Mesendoderm (in vitro differentiated cells): ENCODE measurements around the gene SLC38A6.
A peak's percentile ranks its signal among the peaks of the same experiment; 100 is the strongest.

Source experiments
- DNase-seq: peaks from one replicate; pipeline ENCODE4 v3.0.0; 2013
- H2AK5ac ChIP-seq: 2 replicates; pipeline ENCODE4 v1.6.1; 2013; ENCODE audit warnings: low read length, inconsistent platforms
- H2BK120ac ChIP-seq: 2 replicates; pipeline ENCODE4 v1.6.1; 2013; ENCODE audit warnings: low read depth, mild to moderate bottlenecking, low read length, moderate library complexity, mixed read lengths
- H2BK15ac ChIP-seq: replicated peaks from 2 replicates; pipeline ENCODE4 v1.6.1; 2013; ENCODE audit warnings: low read depth, mild to moderate bottlenecking, moderate library complexity
- H2BK5ac ChIP-seq: 2 replicates; pipeline ENCODE4 v1.6.1; 2013; ENCODE audit warnings: low read length, inconsistent platforms
- H3K18ac ChIP-seq: 2 replicates; pipeline ENCODE4 v1.6.1; 2013; ENCODE audit warnings: mild to moderate bottlenecking, low read length, mixed read lengths
- H3K23ac ChIP-seq: one replicate; pipeline ENCODE4 v1.6.1; 2013; ENCODE audit warnings: low read length
- H3K27ac ChIP-seq: 2 replicates; pipeline ENCODE4 v1.5.1; 2013; ENCODE audit warnings: low read depth, mild to moderate bottlenecking, inconsistent platforms, low read length, moderate library complexity
- H3K27me3 ChIP-seq: 2 replicates; pipeline ENCODE4 v1.6.1; 2013; ENCODE audit warnings: low read length, control low read depth, mild to moderate bottlenecking, inconsistent platforms; ENCODE audit not compliant: insufficient read depth, poor library complexity
- H3K36me3 ChIP-seq: 2 replicates; pipeline ENCODE4 v1.6.1; 2013; ENCODE audit warnings: low read length, inconsistent platforms; ENCODE audit not compliant: control insufficient read depth, insufficient read depth
- H3K4ac ChIP-seq: one replicate; pipeline ENCODE4 v1.6.1; 2013; ENCODE audit warnings: low read depth, mild to moderate bottlenecking, low read length, moderate library complexity
- H3K4me1 ChIP-seq: 2 replicates; pipeline ENCODE4 v1.6.1; 2013; ENCODE audit warnings: low read depth, low read length, inconsistent platforms; ENCODE audit not compliant: control insufficient read depth
- H3K4me2 ChIP-seq: 2 replicates; pipeline ENCODE4 v1.6.1; 2013; ENCODE audit warnings: low read length
- H3K4me3 ChIP-seq: 2 replicates; pipeline ENCODE4 v1.5.1; 2013; ENCODE audit warnings: mild to moderate bottlenecking, low read length
- H3K56ac ChIP-seq: one replicate; pipeline ENCODE4 v1.6.1; 2013; ENCODE audit warnings: low read length
- H3K79me1 ChIP-seq: 2 replicates; pipeline ENCODE4 v1.6.1; 2013; ENCODE audit warnings: low read length, inconsistent platforms
- H3K79me2 ChIP-seq: 2 replicates; pipeline ENCODE4 v1.6.1; 2013; ENCODE audit warnings: mild to moderate bottlenecking, low read length; ENCODE audit not compliant: control insufficient read depth, insufficient read depth
- H3K9ac ChIP-seq: 2 replicates; pipeline ENCODE4 v1.6.1; 2013; ENCODE audit warnings: low read length, inconsistent platforms
- H4K5ac ChIP-seq: one replicate; pipeline ENCODE4 v1.6.1; 2013; ENCODE audit warnings: low read length
- H4K8ac ChIP-seq: one replicate; pipeline ENCODE4 v1.6.1; 2013; ENCODE audit warnings: low read depth, mild to moderate bottlenecking, control low read depth, low read length, moderate library complexity
- WGBS: extraction: QIAGEN DNeasy Blood & Tissue Kit; methylation state at CpG from one replicate; pipeline ENCODE4 v1.1.7; 2013; ENCODE audit warnings: low lambda C conversion rate, missing lambda C conversion rate; ENCODE audit not compliant: insufficient coverage; ENCODE audit errors: extremely low coverage; 5-methylcytosine and 5-hydroxymethylcytosine counted together

Gene SLC38A6

DNA sequence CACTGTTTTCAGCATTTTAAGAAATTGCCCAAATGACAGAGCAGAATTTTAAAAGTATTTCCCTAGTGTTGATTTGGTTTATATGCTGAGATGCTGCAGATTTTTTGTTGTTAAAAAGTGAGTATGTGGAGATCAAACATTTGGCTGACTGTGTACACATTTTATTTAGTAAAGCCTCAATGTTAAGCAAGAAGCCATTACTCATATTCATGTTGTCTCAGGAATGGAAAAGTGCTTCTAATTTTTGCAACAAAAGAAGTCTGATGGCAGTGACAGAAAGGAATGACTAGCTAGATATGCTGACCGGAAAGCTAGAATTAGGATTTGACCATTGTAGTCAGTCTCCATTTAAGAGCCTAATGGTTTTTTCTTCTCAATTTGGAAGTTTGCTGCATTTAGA lies 22.5 kb downstream of the SLC38A6 start:
- no CpG with 5 or more reads among the region's 1 CpG for WGBS
- no peak overlapping the region for H2BK5ac ChIP-seq
- H3K36me3 ChIP-seq, result no peaks in the 10 kb centered on the region
- H3K23ac ChIP-seq, result no peak overlapping the region
- H3K4me2 ChIP-seq, result no peak overlapping the region
- H4K8ac ChIP-seq, result no peak overlapping the region
- H4K5ac ChIP-seq, result no peak overlapping the region
- H3K4me1 ChIP-seq, result no peaks in the 10 kb centered on the region
- no peak overlapping the region for H3K27ac ChIP-seq
- no peak overlapping the region for H2BK120ac ChIP-seq
- H3K79me1 ChIP-seq, result no peaks in the 10 kb centered on the region
- no peaks in the 10 kb centered on the region for H3K79me2 ChIP-seq
- no peak overlapping the region for H3K56ac ChIP-seq
- no peak overlapping the region for H2AK5ac ChIP-seq
- no peak overlapping the region for H2BK15ac ChIP-seq
- no peak overlapping the region for H3K4ac ChIP-seq
- H3K9ac ChIP-seq, result no peak overlapping the region
- H3K18ac ChIP-seq, result no peak overlapping the region
- H3K4me3 ChIP-seq, result no peak overlapping the region
- no peaks in the 10 kb centered on the region for H3K27me3 ChIP-seq
- DNase-seq, result no peak

DNA sequence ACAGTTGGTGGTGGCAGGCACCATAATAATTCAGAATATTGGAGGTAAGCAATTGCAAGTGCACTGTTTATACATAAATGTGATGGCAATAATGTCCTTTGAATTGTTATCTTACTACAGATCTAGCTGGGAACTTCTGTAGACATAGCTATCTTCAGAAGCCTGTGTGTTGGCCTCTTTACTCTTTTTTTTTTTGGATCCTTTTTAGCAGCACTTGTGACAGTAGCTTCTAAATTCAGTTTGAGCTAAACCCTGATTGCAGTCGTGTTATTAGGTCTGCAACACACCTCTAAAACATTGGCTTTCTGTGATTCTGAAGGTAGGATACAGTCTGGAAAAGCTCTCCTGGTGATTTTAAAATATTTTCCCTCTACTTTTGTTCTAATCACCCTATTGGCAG lies 38.5 kb downstream of the SLC38A6 start:
- no peak overlapping the region for H2AK5ac ChIP-seq
- H3K4me3 ChIP-seq, result no peak overlapping the region
- no peaks in the 10 kb centered on the region for H3K79me2 ChIP-seq
- no peak overlapping the region for H3K9ac ChIP-seq
- H3K79me1 ChIP-seq, result no peaks in the 10 kb centered on the region
- H3K23ac ChIP-seq, result no peak overlapping the region
- no peak overlapping the region for H3K18ac ChIP-seq
- WGBS, result no CpG with 5 or more reads among the region's 1 CpG
- H3K27me3 ChIP-seq, result no peaks in the 10 kb centered on the region
- H4K8ac ChIP-seq, result no peak overlapping the region
- H3K56ac ChIP-seq, result no peak overlapping the region
- H2BK120ac ChIP-seq, result no peak overlapping the region
- no peak overlapping the region for H2BK5ac ChIP-seq
- no peaks in the 10 kb centered on the region for H3K36me3 ChIP-seq
- no peak overlapping the region for H3K4ac ChIP-seq
- no peak overlapping the region for H3K4me2 ChIP-seq
- H4K5ac ChIP-seq, result no peak overlapping the region
- H2BK15ac ChIP-seq, result no peak overlapping the region
- H3K27ac ChIP-seq, result no peak overlapping the region
- no peak for DNase-seq
- H3K4me1 ChIP-seq, result no peaks in the 10 kb centered on the region

DNA sequence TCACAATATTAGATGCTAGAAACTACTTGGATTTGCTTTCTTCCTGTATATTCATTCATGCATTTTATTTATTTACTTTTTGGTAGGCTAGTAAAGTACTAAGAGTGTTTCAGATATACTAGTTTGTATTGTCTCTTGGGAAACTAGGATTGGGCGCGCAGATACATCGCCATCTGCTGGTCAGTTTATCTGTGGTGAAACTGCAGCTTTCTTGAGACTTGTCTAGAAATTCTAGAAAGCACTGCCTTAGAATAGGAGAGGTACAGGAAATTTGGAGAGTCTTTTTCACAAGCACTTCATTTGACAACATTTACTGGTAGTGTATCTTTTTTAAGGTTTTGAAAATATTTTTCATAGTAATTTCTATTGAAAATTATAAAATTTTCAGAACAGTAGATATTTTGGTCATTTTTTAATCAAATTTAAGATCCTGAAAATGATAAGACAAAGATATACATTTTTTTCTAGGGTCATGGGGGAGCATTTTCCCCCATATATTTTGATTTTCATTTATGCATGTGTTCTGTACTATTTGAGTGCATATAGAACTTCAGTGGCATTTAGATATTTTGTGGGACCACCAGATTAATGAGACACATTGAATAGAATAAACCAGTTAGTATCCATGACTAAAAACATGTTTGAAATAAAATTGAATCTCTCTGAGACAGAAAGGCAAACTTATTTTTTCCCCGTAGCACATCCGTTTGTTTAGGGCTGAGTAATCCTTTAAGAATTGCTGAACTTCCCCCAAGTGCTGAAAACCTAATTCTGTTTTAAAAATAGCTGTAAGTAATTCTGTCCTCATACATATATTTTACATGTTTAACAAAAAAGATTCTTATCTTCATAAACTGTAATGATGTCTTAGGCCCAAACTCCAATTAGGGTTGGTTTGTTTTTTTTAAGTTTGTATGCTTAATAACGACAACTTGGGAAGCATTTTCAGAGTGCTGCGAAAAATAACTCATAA lies 44.5 kb downstream of the SLC38A6 start:
- no CpG with 5 or more reads among the region's 7 CpGs for WGBS
- Histone ChIP-seq H2BK120ac (no peak overlapping the region), H3K4me1 (no peaks in the 10 kb centered on the region), H3K18ac (no peak overlapping the region), H3K36me3 (no peaks in the 10 kb centered on the region), H3K27me3 (no peaks in the 10 kb centered on the region), H3K4ac (no peak overlapping the region), H3K4me2 (no peak overlapping the region), H4K8ac (no peak overlapping the region), H2BK5ac (no peak overlapping the region), H3K23ac (no peak overlapping the region), H3K79me2 (no peaks in the 10 kb centered on the region), H3K79me1 (no peaks in the 10 kb centered on the region), H2BK15ac (no peak overlapping the region), H3K9ac (no peak overlapping the region), H2AK5ac (no peak overlapping the region), H3K56ac (no peak overlapping the region), H3K27ac (no peak overlapping the region), H3K4me3 (no peak overlapping the region), H4K5ac (no peak overlapping the region)
- peak; percentile 75 for DNase-seq

DNA sequence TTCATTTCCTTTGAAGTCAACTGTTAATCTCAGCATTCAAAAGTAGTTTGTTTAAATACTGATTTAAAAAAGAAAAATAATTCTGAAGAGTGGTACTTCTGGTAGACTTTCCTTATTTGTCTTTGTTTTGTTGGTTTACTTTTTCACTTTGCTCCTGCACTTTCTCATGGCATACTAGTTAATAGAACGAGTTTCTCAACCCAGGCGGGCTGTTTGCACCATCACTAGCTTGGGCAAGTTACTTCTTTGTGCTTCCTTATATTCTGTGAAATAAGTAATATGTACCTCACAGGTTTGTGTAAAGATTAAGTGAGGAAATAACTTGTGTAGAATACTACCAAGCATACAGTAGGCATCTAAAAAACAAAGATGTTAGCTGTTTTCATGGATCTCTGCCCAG lies 45.5 kb downstream of the SLC38A6 start:
- Histone ChIP-seq H3K23ac (no peak overlapping the region), H3K56ac (no peak overlapping the region), H3K18ac (no peak overlapping the region), H2BK120ac (no peak overlapping the region), H3K27ac (no peak overlapping the region), H3K9ac (no peak overlapping the region), H4K5ac (no peak overlapping the region), H4K8ac (no peak overlapping the region), H3K4me2 (no peak overlapping the region), H3K79me2 (no peaks in the 10 kb centered on the region), H2AK5ac (no peak overlapping the region), H3K4me1 (no peaks in the 10 kb centered on the region), H3K27me3 (no peaks in the 10 kb centered on the region), H3K79me1 (no peaks in the 10 kb centered on the region), H3K36me3 (no peaks in the 10 kb centered on the region), H3K4me3 (no peak overlapping the region), H2BK5ac (no peak overlapping the region), H2BK15ac (no peak overlapping the region), H3K4ac (no peak overlapping the region)
- no peak for DNase-seq
- no CpG with 5 or more reads among the region's 2 CpGs for WGBS

DNA sequence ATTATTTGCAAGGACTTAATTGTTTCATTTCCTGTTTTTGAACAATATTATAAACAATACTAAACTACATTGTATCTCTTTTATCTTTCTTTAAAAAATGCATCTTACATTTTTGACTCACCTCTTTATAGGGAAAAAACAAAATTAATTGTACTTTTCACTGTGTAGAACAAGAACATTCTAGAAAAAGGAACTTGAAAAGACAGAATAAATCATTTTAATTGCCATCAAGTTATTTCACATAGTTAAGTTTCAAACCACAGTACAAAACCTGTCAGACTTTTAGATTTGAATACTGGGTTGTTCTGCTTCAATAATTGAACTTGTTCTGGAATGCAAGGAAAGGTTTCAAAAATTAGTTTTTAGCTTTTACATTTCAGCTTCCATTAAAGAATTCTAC lies 50.0 kb downstream of the SLC38A6 start:
- no peak overlapping the region for H2BK15ac ChIP-seq
- no peak overlapping the region for H4K8ac ChIP-seq
- no peaks in the 10 kb centered on the region for H3K79me1 ChIP-seq
- H2AK5ac ChIP-seq, result no peak overlapping the region
- no peak overlapping the region for H3K27ac ChIP-seq
- H3K4me2 ChIP-seq, result no peak overlapping the region
- no peaks in the 10 kb centered on the region for H3K27me3 ChIP-seq
- no peak overlapping the region for H3K18ac ChIP-seq
- H4K5ac ChIP-seq, result no peak overlapping the region
- H3K36me3 ChIP-seq, result no peaks in the 10 kb centered on the region
- no peaks in the 10 kb centered on the region for H3K79me2 ChIP-seq
- no peak overlapping the region for H3K4ac ChIP-seq
- no peak overlapping the region for H3K56ac ChIP-seq
- no peak overlapping the region for H3K9ac ChIP-seq
- no peak overlapping the region for H3K4me3 ChIP-seq
- H2BK120ac ChIP-seq, result no peak overlapping the region
- no peak for DNase-seq
- no peak overlapping the region for H2BK5ac ChIP-seq
- no peaks in the 10 kb centered on the region for H3K4me1 ChIP-seq
- no peak overlapping the region for H3K23ac ChIP-seq

DNA sequence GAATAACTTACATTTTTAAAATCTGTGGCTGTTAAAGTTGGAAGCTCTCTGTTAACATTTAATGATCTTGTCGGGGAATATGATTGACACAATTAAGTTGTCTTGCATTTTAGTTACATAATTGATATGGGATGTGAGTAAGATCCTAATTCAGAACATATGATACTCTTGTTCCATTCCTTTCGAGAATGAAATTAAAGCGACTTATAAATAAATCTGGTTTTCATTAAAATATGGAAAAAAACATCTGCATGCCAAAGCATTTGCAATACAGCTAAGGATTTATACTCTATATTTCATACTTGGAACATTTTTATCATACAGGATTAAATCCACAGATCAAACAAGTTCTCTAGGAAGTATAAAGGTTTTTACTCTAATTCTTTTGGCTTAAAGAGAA lies 52.0 kb downstream of the SLC38A6 start:
- Histone ChIP-seq H4K5ac (no peak overlapping the region), H3K27ac (no peak overlapping the region), H3K18ac (no peak overlapping the region), H3K9ac (no peak overlapping the region), H3K4me1 (no peaks in the 10 kb centered on the region), H3K27me3 (no peaks in the 10 kb centered on the region), H2BK15ac (no peak overlapping the region), H3K23ac (no peak overlapping the region), H2BK5ac (no peak overlapping the region), H3K4me2 (no peak overlapping the region), H3K79me1 (no peaks in the 10 kb centered on the region), H3K4me3 (no peak overlapping the region), H3K79me2 (no peaks in the 10 kb centered on the region), H4K8ac (no peak overlapping the region), H3K56ac (no peak overlapping the region), H2BK120ac (no peak overlapping the region), H3K4ac (no peak overlapping the region), H3K36me3 (no peaks in the 10 kb centered on the region), H2AK5ac (no peak overlapping the region)
- no peak for DNase-seq
- WGBS, result no CpG with 5 or more reads among the region's 3 CpGs
